ENCODE results near the gene RNH1. TPM values are rescaled to one million over a fixed set of nuclear protein-coding genes. Genes with fewer than 3 reads are reported as not detected.

The RNH1 gene
- 100 to 1,000 TPM in 1 of 2 donors, 10 to 100 TPM in 1; 97.8 to 153 TPM for total RNA-seq

- WGBS, 2 donors: 0 to 1% methylated on average over 2 to 57 of the region's 93 CpGs
- intact Hi-C loops (cut with DNase I): no loop called here
- Histone ChIP-seq H3K27ac (peak within 1 kb of the TSS; percentile 96 to 100 (median 99)), H3K36me3 (replicated peaks in 1 of 2; ENCODE audit: insufficient read depth in 1 of 2, low read depth in 2 of 2) (no peaks in the 10 kb centered on the region), H3K9me3 (no peaks in the 10 kb centered on the region), H3K4me1 (peaks cover 35% of the 10 kb centered on the region), H3K4me3 (peak within 1 kb of the TSS; percentile 33 to 69), H3K27me3 (no peaks in the 10 kb centered on the region)
- ATAC-seq: peak; percentile 86
- peak; percentile 98 to 99 (median 98) for DNase-seq
- TF ChIP-seq CTCF (IDR thresholded peaks at IDR 0.05): no peak
- TF ChIP-seq POLR2A (IDR thresholded peaks at IDR 0.05): peak; percentile 49 to 70 (median 65)
Measured at GRCh38 chr11:506995-507726, at the start of gene RNH1. Gene RNH1 (minus strand): TSS chr11:507242. CDS start chr11:502162, 5,080 bp downstream.

GRCh38 chr11:555780-556661, 49.0 kb upstream of the RNH1 start:
- H3K36me3 ChIP-seq (replicated peaks in 1 of 2; ENCODE audit: insufficient read depth in 1 of 2, low read depth in 2 of 2): no peaks in the 10 kb centered on the region
- peaks cover 40% of the 10 kb centered on the region for H3K4me1 ChIP-seq
- no peaks in the 10 kb centered on the region for H3K9me3 ChIP-seq
- WGBS, 2 donors: 35 to 77% methylated on average over 3 to 62 of the region's 104 CpGs
- no peaks in the 10 kb centered on the region for H3K27me3 ChIP-seq
- DNase-seq (peak in 1 of 4 donors; percentile 46), ATAC-seq (no peak)
- intact Hi-C loops (cut with DNase I): loop anchor here (10.0 kb wide), 1 partner anchor 169 kb away; no protein-coding TSS in a partner anchor
- H3K27ac ChIP-seq: peak overlapping the region in 3 of 4 donors; percentile 63 to 77 (median 65)
- TF ChIP-seq CTCF (IDR thresholded peaks at IDR 0.05) (no peak), POLR2A (IDR thresholded peaks at IDR 0.05) (no peak)
- no peak overlapping the region for H3K4me3 ChIP-seq

GRCh38 chr11:555227-555779, 48.3 kb upstream of the RNH1 start:
- intact Hi-C loops (cut with DNase I): loop anchor here (10.0 kb wide), 1 partner anchor 169 kb away; no protein-coding TSS in a partner anchor

More at GRCh38 chr11:555227-555779, 48.3 kb upstream of the RNH1 start:
- ATAC-seq: no peak
- TF ChIP-seq CTCF (IDR thresholded peaks at IDR 0.05) (no peak), POLR2A (IDR thresholded peaks at IDR 0.05) (peak in 2 of 3 donors; percentile 40 to 46)
- Histone ChIP-seq H3K27ac (peak overlapping the region in 3 of 4 donors; percentile 63 to 77 (median 65)), H3K36me3 (replicated peaks in 1 of 2; ENCODE audit: insufficient read depth in 1 of 2, low read depth in 2 of 2) (no peaks in the 10 kb centered on the region), H3K4me1 (peaks cover 40% of the 10 kb centered on the region), H3K9me3 (no peaks in the 10 kb centered on the region), H3K4me3 (no peak overlapping the region), H3K27me3 (no peaks in the 10 kb centered on the region)
- DNase-seq: no peak
- WGBS, 2 donors: 2 to 4% methylated on average over 13 to 56 of the region's 57 CpGs

Measured in body of pancreas (tissue), 4 donors.